Kidney tubule cell (primary cell): ENCODE data around the gene DRP2.
"Not testable (repeated sequence)": the region's sequence is repeated elsewhere in the genome, so short reads cannot be mapped to it uniquely, and the experiment has no call there.

Experiments used
- DNase-seq: peaks from one replicate; pipeline ENCODE4 v3.0.0-alpha.2; 2018; ENCODE audit warnings: low spot score

Gene DRP2

DNA sequence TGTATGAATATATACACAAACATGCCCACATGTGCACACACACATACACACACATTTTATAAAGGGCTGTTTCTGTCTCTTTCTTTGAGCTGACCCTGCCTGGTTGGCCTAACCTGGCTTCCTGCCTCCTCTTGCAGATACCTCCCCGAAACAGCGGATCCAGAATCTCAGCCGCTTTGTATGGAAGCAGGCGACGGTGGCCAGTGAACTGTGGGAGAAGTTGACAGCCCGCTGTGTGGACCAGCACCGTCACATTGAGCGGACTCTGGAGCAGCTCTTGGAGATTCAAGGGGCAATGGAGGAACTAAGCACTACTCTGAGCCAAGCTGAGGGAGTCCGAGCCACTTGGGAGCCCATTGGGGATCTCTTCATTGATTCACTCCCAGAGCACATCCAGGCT is 21.9 kb downstream of the DRP2 start:
- no peak for DNase-seq

DNA sequence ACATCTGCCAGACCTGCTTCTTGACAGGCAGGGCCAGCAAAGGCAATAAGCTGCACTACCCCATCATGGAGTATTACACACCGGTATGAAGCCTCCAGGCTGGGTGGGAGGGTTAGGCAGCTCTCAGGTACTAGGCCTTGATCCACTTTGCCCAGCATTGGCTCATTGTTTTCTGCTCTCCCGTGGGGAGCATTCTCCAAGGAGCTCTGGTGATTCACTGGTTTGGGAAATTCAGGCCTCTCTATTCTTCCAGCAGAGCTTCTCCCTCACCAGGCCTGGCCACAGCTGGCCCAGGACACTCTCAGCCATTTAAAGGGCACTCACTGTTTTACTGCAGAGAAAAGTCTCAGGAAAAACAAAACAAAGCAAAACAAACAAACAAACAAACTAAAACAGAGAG is 33.0 kb downstream of the DRP2 start:
- no peak for DNase-seq

DNA sequence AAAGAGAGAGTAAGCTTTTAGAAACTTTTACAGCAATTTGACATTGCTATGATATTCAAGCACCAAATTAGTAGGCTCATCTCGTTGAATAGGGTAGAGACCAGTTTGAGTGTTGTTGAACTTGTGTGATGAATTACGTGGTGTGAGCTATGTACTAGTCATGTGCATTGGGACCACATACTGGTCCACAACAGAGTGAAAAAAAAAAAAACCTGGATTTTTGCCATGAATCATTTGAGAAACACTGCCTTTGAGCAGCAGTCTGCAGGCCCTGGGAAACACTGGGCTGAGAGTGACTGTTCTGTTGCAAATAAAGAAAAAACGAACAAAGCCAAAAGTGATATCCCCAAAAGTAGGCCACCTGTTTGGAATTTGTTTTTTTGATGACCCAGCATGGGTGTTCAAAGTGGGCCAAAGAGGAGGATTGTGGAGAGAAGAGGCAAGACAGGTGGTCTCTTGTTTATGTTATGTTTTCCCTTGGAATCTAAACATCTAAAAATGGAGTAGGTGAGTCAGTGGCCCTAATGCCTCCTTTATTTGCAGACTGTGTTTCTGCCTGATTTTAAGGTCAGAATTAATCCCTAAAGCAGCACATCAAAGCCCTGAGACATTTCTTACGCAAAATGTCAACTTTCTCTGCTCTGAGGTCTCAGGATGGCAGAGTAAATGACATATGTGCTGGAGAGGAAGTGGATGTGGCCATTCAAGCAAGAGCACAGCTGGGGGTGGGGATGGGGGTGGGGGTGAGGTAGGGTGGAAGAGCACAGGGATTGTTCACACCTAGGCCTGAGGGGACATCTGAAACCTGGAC is 38.1 kb downstream of the DRP2 start:
- DNase-seq = no peak

DNA sequence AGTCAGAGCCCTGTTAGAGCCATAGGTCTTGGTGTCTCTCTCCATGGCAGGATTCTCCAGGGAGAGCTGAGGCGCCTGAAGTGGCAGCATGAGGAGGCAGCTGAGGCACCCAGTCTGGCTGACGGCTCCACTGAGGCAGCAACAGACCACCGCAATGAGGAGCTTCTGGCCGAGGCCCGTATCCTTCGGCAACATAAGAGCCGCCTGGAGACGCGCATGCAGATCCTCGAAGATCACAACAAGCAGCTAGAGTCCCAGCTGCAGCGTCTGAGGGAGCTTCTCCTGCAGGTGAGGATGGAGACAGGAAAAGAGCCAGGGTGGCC is 38.6 kb downstream of the DRP2 start:
- DNase-seq = no peak

DNA sequence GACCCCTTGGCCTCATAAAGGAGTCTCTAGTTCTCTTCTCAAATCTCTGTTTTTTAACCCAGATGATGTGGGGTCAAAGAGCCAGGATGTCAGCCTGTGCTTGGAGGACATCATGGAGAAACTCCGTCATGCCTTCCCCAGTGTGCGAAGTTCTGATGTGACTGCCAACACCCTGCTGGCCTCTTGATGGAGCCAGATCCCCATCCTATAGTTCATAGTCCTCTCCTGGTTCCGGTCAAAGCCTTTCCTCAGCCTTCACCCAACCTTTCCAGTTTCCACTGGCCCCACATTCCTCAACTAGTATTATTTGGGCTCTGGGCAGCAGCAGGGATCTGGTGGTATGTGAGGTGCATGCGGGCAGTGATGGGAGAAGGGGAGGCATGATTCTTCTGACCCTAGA is 40.8 kb downstream of the DRP2 start:
- no peak for DNase-seq

DNA sequence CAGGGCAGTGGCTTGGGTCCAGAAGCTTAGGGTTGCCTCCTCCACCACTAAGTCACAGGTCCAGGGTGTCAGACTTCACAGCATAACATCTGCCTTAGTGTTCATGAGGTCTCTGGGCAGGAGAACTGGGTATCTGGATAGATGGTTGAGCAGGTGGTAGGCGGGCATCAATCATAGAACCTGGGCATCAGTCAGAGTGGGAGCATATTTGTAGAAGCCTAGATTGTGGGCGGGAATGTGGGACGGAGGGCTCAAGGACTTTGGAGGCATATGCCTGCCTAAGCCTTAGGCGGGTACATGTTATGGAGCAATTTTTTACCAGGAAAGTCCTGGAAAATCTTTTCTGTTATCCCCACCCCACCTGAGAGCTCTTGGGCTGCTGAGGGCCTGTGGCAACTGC is 43.0 kb downstream of the DRP2 start:
- no peak for DNase-seq

DNA sequence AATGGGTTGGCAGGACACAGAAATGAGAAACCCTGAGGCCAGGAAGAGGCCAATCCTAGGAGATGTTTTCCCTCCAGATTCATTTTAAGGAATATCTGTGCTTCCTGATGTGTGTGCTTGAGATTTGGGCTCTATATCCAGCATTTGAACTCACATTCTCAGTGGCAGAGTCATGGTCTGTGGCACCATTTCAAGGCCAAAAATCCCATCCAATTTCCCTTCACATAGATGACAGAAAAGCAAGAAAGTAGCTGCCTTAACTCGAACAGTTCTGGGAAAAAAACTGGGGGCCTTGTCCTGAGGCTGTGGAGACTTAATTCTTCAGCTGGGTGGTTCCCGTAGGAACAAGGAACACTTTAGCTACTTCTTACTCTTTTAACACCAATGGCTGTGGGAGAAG is 44.2 kb downstream of the DRP2 start:
- no peak for DNase-seq

DNA sequence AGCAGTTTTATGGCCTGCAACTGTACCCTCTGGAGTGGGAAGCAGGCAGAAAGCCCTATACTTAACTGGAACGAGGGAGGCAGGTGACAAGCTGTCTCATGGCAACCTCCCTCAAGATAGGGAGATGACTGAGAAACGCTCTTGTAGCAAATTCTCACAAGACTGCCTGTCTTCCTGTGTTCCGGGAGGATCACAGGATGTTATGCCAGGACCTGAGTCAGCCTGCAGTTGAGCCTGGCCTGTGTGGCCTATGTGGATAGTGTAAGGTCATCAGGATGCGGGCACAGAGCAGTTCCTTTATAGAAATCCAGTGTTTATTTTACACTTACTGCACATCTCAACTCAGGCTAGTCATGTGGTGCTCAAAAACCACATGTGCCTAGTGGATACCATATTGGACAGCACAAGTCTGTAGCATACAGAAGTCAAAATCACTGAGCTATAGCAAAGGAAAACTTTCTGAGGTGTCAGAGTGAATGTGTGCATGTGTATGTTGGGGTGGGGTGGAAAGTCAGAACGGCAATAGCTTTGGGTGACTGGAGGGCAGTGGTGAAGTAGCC is 46.4 kb downstream of the DRP2 start:
- DNase-seq = peak; percentile 55

DNA sequence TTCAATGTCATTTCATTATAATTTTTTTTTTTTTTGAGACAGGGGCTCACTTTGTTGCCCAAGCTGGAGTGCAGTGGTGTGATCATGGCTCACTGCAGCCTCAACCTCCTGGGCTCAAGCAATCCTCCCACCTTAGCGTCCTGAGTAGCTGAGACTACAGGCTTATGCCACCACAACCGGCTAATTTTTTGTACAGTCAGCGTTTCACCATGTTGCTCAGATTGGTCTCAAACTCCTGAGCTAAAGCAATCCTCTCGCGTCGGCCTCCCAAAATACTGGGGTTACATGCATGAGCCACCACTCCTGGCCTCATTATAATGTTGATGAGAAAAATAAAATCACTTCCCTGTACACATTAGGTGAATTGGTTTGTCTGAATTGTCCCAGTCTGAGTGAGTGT is 54.6 kb downstream of the DRP2 start:
- DNase-seq = no peak

DNA sequence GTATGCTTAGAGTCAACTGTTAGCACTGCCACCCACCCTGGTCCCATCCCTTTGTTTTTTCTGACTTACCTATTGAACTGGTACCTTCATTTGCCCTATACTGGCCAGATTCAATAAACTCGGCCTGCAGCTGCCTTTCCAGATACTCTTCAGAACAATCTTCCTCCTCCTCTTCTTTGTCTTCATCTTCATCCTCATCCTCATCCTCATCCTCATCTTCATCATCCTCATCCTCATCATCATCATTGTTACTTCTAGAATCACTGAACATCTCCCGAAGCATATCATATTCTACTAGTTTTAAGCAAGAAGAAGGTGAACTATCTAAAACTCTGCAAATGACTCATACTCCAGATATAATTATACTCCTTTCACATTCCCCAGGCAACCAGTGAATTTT is 56.7 kb downstream of the DRP2 start:
- no peak for DNase-seq

DNA sequence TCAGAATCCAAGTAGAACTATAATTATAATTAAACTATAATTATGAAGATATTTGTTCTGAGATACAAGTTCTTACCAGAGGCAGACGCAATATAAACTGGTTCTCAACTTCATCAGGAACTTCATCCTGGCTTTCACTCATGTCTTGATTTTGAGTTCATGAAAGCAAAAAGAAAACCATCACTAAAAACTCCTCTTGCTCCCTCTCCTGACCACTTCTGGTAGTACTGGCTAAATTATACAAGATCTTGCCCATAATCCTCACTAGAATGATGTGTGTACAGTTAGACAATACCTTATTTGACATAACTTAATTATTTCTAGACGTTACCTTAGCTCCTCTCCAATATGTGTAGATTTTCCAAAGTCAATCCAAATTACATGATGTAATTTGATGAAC is 67.8 kb downstream of the DRP2 start:
- peak; percentile 52 for DNase-seq

DNA sequence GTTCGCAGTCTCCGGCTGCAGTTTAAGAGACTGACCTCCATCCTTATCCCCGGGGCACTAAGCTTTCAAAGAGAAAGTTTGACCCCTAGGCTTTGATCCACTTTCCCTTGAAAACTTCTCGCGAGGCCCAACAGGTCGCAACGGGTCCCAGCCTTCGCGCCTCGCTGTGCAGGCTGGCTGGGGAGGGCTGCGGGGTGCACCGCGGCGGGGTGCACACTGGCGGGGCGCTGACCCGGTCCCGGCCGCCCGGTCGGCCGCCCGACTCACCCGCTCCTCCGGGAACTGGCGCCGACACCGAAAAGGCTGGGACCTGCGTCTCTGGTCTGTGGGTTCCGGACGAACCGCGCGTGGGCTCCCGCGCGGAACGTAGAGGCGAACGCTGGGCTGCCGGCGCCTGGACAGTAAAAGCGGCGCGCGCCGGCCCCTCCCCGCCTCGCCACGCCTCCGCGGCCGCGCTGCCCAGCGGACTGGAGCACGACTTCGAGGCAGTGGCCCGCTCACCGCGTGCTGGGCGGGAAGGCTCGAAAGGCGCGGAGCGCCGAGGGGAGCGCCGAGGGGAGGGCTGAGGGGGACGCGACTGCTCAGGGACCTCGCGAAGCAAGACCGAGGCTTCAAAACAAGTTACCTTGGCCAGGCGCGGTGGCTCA is 71.5 kb downstream of the DRP2 start, which contains the start of gene TAF7L:
TAF7L (minus strand) TSS at position 378 of the 647 bp plus-strand sequence. CDS start 3,791 bp downstream, outside the sequence.
- DNase-seq = no peak

DNA sequence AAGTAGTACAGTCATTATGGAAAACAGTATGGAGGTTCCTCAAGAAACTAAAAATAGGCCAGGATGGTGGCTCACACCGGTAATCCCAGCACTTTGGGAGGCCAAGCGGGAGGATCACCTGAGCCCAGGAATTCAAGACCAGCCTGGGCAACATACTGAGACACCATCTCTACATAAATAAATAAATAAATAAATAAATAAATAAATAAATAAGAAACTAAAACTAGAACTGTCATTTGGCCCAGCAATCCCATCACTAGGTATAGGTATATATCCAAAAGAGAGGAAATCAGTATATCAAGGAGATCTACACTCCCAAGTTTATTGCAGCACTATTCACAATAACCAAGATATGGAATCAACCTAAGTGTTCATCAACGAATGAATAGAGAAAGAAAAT is 76.0 kb downstream of the DRP2 start:
- DNase-seq = not testable (repeated sequence)

DNA sequence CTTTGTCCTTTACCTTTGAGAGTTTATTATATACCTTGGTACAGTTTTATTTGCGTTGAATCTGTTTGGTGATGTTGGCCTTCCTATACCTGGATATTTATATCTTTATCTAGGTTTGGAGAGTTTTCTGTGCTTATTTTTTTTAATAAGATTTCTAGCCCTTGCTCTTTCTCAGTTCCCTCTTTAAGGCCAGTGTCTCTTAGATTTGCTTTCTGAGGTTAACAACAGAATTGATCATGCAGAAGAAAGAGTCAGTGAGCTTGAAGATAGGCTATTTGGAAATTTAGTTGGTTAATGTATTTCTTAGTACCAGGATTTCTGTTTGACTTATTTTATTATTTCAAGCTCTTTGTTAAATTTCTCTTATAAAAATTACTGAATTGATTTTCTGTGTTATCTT is 84.2 kb downstream of the DRP2 start:
- no peak for DNase-seq
